GM12878 (cell line): ENCODE results near the gene DPP6. TPM values are rescaled to one million over a fixed set of nuclear protein-coding genes. Genes with fewer than 3 reads are reported as not detected.

Experiments
- ATAC-seq: fragments of 200-7000 bp; cut with Tn5 transposase; 3 replicates; pipeline ENCODE4 v1.9.1; 2020; ENCODE audit warnings: mild to moderate bottlenecking, moderate library complexity
- BruUV-seq: library from RNA; stranded (reverse); fragments of 400-500 nt; replicated peaks from 2 replicates; lab custom pipeline; 2021; lab: Mats Ljungman, UMichigan
- CTCF ChIA-PET: fragments of 300-600 bp; sonication (Branson Sonifier 250); formaldehyde crosslinking; extraction: SDS; loops from one replicate; lab custom pipeline; 2021; ENCODE audit warnings: inconsistent platforms; lab: Yijun Ruan, JAX
- POLR2A ChIA-PET: fragments of 350-600 bp; formaldehyde crosslinking; extraction: SDS; loops from one replicate; lab custom pipeline; 2021; ENCODE audit warnings: inconsistent platforms; lab: Charles Lee
- RAD21 ChIA-PET: fragments of 300-600 bp; sonication (Branson Sonifier 250); formaldehyde crosslinking; loops from one replicate; lab custom pipeline; 2023; ENCODE audit warnings: antibody characterized with exemption; ENCODE audit not compliant: unreplicated experiment; lab: Charles Lee
- SMC1A ChIA-PET: fragments of 300-600 bp; sonication (Branson Sonifier 250); formaldehyde crosslinking; loops from one replicate; lab custom pipeline; 2023; ENCODE audit not compliant: unreplicated experiment, uncharacterized antibody; lab: Charles Lee
- DNase-seq: peaks from one replicate; pipeline ENCODE4 v3.0.0-alpha.2; 2011; ENCODE audit warnings: low read depth, low spot score
- FAIRE-seq: peaks from 3 replicates; lab custom pipeline; 2011; peaks lifted over from hg19 to GRCh38; lab: Jason Lieb, UNC
- H2AFZ ChIP-seq: 2 replicates; pipeline ENCODE4 v1.6.0; 2011; ENCODE audit warnings: low read depth, low read length, control low read depth; ENCODE audit not compliant: control insufficient read depth
- H3K27ac ChIP-seq: 2 replicates; pipeline ENCODE4 v1.5.1; 2011; ENCODE audit warnings: control low read depth; ENCODE audit not compliant: control insufficient read depth, insufficient read depth
- H3K27me3 ChIP-seq, 2 experiments: replicated peaks in 1 of 2; 2 replicates each; pipeline versions ENCODE4 v1.6.0 to v1.6.1; 2011; ENCODE audit warnings: low read length in 1 of 2; ENCODE audit not compliant: control insufficient read depth in 2 of 2, insufficient read depth in 2 of 2
- H3K36me3 ChIP-seq, 2 experiments: 2 replicates each; pipeline ENCODE4 v1.5.1; 2011; ENCODE audit warnings: low read length in 1 of 2; ENCODE audit not compliant: control insufficient read depth in 2 of 2, insufficient read depth in 2 of 2
- H3K4me1 ChIP-seq: 2 replicates; pipeline ENCODE4 v1.6.1; 2011; ENCODE audit warnings: mild to moderate bottlenecking, low read length, moderate library complexity, mixed read lengths; ENCODE audit not compliant: control insufficient read depth, insufficient read depth
- H3K4me2 ChIP-seq: 2 replicates; pipeline ENCODE4 v1.6.0; 2011; ENCODE audit warnings: control low read depth; ENCODE audit not compliant: control insufficient read depth, insufficient read depth
- H3K4me3 ChIP-seq: fragments of 200-600 bp; sonication (generic); 2 replicates; pipeline ENCODE4 v1.5.1; 2016
- H3K79me2 ChIP-seq: 2 replicates; pipeline ENCODE4 v1.6.0; 2011; ENCODE audit warnings: low read length; ENCODE audit not compliant: control insufficient read depth, insufficient read depth
- H3K9ac ChIP-seq: 2 replicates; pipeline ENCODE4 v1.8.0; 2011; ENCODE audit warnings: low read length, control low read depth, mixed read lengths; ENCODE audit not compliant: control insufficient read depth, insufficient read depth
- H3K9me3 ChIP-seq: replicated peaks from 3 replicates; pipeline ENCODE4 v1.5.1; 2011; ENCODE audit warnings: mild to moderate bottlenecking, low read length; ENCODE audit not compliant: control insufficient read depth, insufficient read depth
- H4K20me1 ChIP-seq: 2 replicates; pipeline ENCODE4 v1.6.0; 2011; ENCODE audit not compliant: control insufficient read depth, insufficient read depth
- CBFB ChIP-seq: IDR thresholded peaks from 2 replicates; pipeline ENCODE4 v1.6.1; 2016; ENCODE audit warnings: antibody characterized with exemption, low read depth
- CBX3 ChIP-seq: fragments of 200-600 bp; sonication (generic); IDR thresholded peaks from 2 replicates; pipeline ENCODE4 v1.6.1; 2016; ENCODE audit warnings: low read depth, borderline replicate concordance
- CREB1 ChIP-seq: IDR thresholded peaks from 2 replicates; pipeline ENCODE4 v1.6.1; 2012; ENCODE audit warnings: low read depth, mild to moderate bottlenecking, inconsistent platforms
- EGR1 ChIP-seq, 2 experiments: IDR thresholded peaks; 1 replicate in 1 of 2; 2 replicates in 1 of 2; pipeline ENCODE4 v1.6.1; 2011 to 2012; ENCODE audit warnings: low read depth in 2 of 2, low read length in 2 of 2, borderline replicate concordance in 1 of 2, mild to moderate bottlenecking in 1 of 2, moderate library complexity in 1 of 2
- FOXK2 ChIP-seq: fragments of 450-650 bp; IDR thresholded peaks from 2 replicates; pipeline ENCODE4 v1.6.1; 2017; ENCODE audit warnings: mild to moderate bottlenecking, moderate library complexity
- FOXM1 ChIP-seq: IDR thresholded peaks from 2 replicates; pipeline ENCODE4 v1.6.1; 2012; ENCODE audit warnings: low read depth, mild to moderate bottlenecking, inconsistent platforms, low read length, moderate library complexity
- IRF4 ChIP-seq: IDR thresholded peaks from 2 replicates; pipeline ENCODE4 v1.6.1; 2011; ENCODE audit warnings: low read depth, low read length
- KAT2A ChIP-seq: conservative IDR thresholded peaks from 2 replicates; pipeline ENCODE4 v1.6.1; 2011; ENCODE audit warnings: low read depth, low read length; ENCODE audit not compliant: control insufficient read depth
- MEF2A ChIP-seq: IDR thresholded peaks from 2 replicates; pipeline ENCODE4 v1.6.1; 2011; ENCODE audit warnings: low read depth, mild to moderate bottlenecking, low read length, moderate library complexity; ENCODE audit not compliant: insufficient read depth
- MYB ChIP-seq: fragments of 150-350 bp; IDR thresholded peaks from 2 replicates; pipeline ENCODE4 v1.6.1; 2014; ENCODE audit warnings: mild to moderate bottlenecking, low read depth, low read length, borderline replicate concordance
- NFIC ChIP-seq: IDR thresholded peaks from 2 replicates; pipeline ENCODE4 v1.6.1; 2012; ENCODE audit warnings: low read depth, mild to moderate bottlenecking, inconsistent platforms, low read length, moderate library complexity
- PAX5 ChIP-seq: IDR thresholded peaks from 2 replicates; pipeline ENCODE4 v1.6.1; 2011; ENCODE audit warnings: low read depth, low read length, borderline replicate concordance
- POU2F2 ChIP-seq: IDR thresholded peaks from 3 replicates; pipeline ENCODE4 v1.6.1; 2011; ENCODE audit warnings: low read depth, mild to moderate bottlenecking, low read length, borderline replicate concordance
- RFX5 ChIP-seq: IDR thresholded peaks from 2 replicates; pipeline ENCODE4 v1.6.1; 2011; ENCODE audit warnings: low read depth, low read length, improper control_type of control experiment
- SIN3A ChIP-seq: IDR thresholded peaks from 2 replicates; pipeline ENCODE4 v1.6.1; 2012; ENCODE audit warnings: low read depth, low read length, improper control_type of control experiment
- SREBF2 ChIP-seq: IDR thresholded peaks from 2 replicates; pipeline ENCODE4 v1.6.1; 2012; ENCODE audit warnings: mild to moderate bottlenecking, low read length
- TARDBP ChIP-seq: IDR thresholded peaks from 2 replicates; pipeline ENCODE4 v1.6.1; 2016; ENCODE audit warnings: borderline replicate concordance
- ZBED1 ChIP-seq: IDR thresholded peaks from 2 replicates; pipeline ENCODE4 v1.6.1; 2016; ENCODE audit warnings: borderline replicate concordance
- WGBS: methylation state at CpG from one replicate; pipeline ENCODE4 v1.1.6; 2016; ENCODE audit warnings: low lambda C conversion rate; ENCODE audit not compliant: insufficient replicate concordance, insufficient coverage; ENCODE audit errors: missing lambda C conversion rate; 5-methylcytosine and 5-hydroxymethylcytosine counted together
- in situ Hi-C: fragments of 300-500 bp; cut with MboI; formaldehyde crosslinking; loops from 9 replicates; pipeline ENCODE4 v1.14.3; 2018; ENCODE audit warnings: mixed read lengths
- intact Hi-C: fragments of 100-400 bp; cut with micrococcal nuclease; formaldehyde crosslinking; loops from one replicate; pipeline ENCODE4 v1.14.2; 2022; ENCODE audit not compliant: unreplicated experiment
- polyA plus RNA-seq, 11 experiments: library from polyadenylated mRNA; depleted of rRNA in 4 of 11; unstranded in 6 of 11; stranded (reverse) in 5 of 11; fragments of >200 nt; fragmentation: Nextera tagmentation in 4 of 11; fragmentation: Illumina TruSeq in 1 of 11; extraction: Ambion mirVana in 4 of 11; extraction: Trizol in 1 of 11; gene quantifications; 1 replicate in 1 of 11; 2 replicates in 10 of 11; pipeline versions ENCODE4 v1.2.1 to v1.2.3, GENCODE V29; 2011 to 2016; ENCODE audit warnings: inconsistent platforms in 2 of 11, missing spikeins in 2 of 11, low read depth in 1 of 11
- total RNA-seq, 4 experiments: library from RNA; depleted of rRNA in 3 of 4; stranded (reverse); fragments of >200 nt in 3 of 4; fragmentation: Illumina TruSeq in 1 of 4; extraction: Trizol in 1 of 4; gene quantifications; 2 replicates each; pipeline versions ENCODE4 v1.2.1 to v1.2.3, GENCODE V29; 2013 to 2021
- TF ChIP-seq, protein P1 (sequence below): fragments of 450-650 bp; IDR thresholded peaks from 2 replicates; pipeline ENCODE4 v1.6.1; 2016; ENCODE audit warnings: mild to moderate bottlenecking, moderate library complexity, borderline replicate concordance
- TF ChIP-seq, protein P2 (sequence below): IDR thresholded peaks from 2 replicates; pipeline ENCODE4 v1.6.1; 2011; ENCODE audit warnings: low read depth, low read length, improper control_type of control experiment, borderline replicate concordance

DPP6 gene
- total and polyA plus RNA-seq, 10 of the 15 experiments (the other 5 are each of a cell fraction or from before 2014, with no cell fraction given) = not detected

DNA sequence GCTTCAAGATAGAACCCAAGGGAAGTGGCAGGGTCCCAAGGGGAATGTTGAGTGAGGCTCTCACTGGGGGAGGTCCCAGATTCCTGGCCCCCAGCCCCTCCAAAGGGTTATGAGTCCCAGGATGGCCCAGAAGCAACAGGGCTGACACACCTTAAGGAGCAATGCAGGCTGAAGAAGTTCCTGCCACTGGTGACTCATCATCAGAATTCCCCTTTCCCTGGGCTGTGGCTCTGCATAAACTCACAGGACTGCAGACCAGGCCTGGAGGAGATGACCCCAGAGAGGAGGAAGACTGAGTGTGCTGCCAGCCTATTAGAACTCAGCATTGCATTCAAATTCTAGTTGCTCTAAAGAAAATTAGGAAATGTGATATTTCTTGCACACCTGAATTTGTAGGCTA, 126.7 kb downstream of the DPP6 start (continued):
- TF ChIP-seq, protein P1, sequence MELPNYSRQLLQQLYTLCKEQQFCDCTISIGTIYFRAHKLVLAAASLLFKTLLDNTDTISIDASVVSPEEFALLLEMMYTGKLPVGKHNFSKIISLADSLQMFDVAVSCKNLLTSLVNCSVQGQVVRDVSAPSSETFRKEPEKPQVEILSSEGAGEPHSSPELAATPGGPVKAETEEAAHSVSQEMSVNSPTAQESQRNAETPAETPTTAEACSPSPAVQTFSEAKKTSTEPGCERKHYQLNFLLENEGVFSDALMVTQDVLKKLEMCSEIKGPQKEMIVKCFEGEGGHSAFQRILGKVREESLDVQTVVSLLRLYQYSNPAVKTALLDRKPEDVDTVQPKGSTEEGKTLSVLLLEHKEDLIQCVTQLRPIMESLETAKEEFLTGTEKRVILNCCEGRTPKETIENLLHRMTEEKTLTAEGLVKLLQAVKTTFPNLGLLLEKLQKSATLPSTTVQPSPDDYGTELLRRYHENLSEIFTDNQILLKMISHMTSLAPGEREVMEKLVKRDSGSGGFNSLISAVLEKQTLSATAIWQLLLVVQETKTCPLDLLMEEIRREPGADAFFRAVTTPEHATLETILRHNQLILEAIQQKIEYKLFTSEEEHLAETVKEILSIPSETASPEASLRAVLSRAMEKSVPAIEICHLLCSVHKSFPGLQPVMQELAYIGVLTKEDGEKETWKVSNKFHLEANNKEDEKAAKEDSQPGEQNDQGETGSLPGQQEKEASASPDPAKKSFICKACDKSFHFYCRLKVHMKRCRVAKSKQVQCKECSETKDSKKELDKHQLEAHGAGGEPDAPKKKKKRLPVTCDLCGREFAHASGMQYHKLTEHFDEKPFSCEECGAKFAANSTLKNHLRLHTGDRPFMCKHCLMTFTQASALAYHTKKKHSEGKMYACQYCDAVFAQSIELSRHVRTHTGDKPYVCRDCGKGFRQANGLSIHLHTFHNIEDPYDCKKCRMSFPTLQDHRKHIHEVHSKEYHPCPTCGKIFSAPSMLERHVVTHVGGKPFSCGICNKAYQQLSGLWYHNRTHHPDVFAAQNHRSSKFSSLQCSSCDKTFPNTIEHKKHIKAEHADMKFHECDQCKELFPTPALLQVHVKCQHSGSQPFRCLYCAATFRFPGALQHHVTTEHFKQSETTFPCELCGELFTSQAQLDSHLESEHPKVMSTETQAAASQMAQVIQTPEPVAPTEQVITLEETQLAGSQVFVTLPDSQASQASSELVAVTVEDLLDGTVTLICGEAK = no peak
- TF ChIP-seq CBFB (no peak), IRF4 (no peak), SREBF2 (no peak), PAX5 (no peak), EGR1 (IDR thresholded peaks at IDR 0.05; ENCODE audit: borderline replicate concordance in 1 of 2, low read depth in 2 of 2, low read length in 2 of 2) (no peak), NFIC (no peak), RFX5 (no peak), MEF2A (no peak), POU2F2 (no peak), KAT2A (no peak)

- H2AFZ ChIP-seq = no peak overlapping the region
- no peaks in the 10 kb centered on the region for H3K79me2 ChIP-seq
- H3K4me2 ChIP-seq = no peak overlapping the region
- DNase-seq (no peak), FAIRE-seq (no peak), ATAC-seq (no peak)
- ChIA-PET POLR2A (no interaction called here), SMC1A (no interaction called here), CTCF (no interaction called here), RAD21 (no interaction called here)
- no peaks in the 10 kb centered on the region for H3K27me3 ChIP-seq
- no peaks in the 10 kb centered on the region for H3K4me1 ChIP-seq
- intact Hi-C loops = no loop called here
- no peaks in the 10 kb centered on the region for H4K20me1 ChIP-seq
- no TSS peak for BruUV-seq
- H3K36me3 ChIP-seq = no peaks in the 10 kb centered on the region
- no peak overlapping the region for H3K4me3 ChIP-seq
- H3K27ac ChIP-seq = no peak overlapping the region
- H3K9ac ChIP-seq = no peak overlapping the region
- H3K9me3 ChIP-seq = no peaks in the 10 kb centered on the region
- 12% methylated on average over 10 of the region's 10 CpGs for WGBS
- in situ Hi-C loops = no loop called here
- TF ChIP-seq FOXK2 = no peak
- no peak for TF ChIP-seq MYB
- TF ChIP-seq, protein P2, sequence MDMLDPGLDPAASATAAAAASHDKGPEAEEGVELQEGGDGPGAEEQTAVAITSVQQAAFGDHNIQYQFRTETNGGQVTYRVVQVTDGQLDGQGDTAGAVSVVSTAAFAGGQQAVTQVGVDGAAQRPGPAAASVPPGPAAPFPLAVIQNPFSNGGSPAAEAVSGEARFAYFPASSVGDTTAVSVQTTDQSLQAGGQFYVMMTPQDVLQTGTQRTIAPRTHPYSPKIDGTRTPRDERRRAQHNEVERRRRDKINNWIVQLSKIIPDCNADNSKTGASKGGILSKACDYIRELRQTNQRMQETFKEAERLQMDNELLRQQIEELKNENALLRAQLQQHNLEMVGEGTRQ = no peak
- TF ChIP-seq CREB1 = no peak
- TF ChIP-seq CBX3 = no peak
- no peak for TF ChIP-seq TARDBP
- no peak for TF ChIP-seq ZBED1
- no peak for TF ChIP-seq PAX5
- no peak for TF ChIP-seq SIN3A
- TF ChIP-seq EGR1 (IDR thresholded peaks at IDR 0.05; ENCODE audit: borderline replicate concordance in 1 of 2, low read depth in 2 of 2, low read length in 2 of 2) = no peak
- TF ChIP-seq FOXM1 = no peak
These were observed 131.3 kb downstream of the DPP6 start for GRCh38 chr7:154183482-154183881.
